GM18868 (cell line): ENCODE data around the gene PRKD1.
A peak's percentile ranks its signal among the peaks of the same experiment; 100 is the strongest.
"Not testable (repeated sequence)": the region's sequence is repeated elsewhere in the genome, so short reads cannot be mapped to it uniquely, and the experiment has no call there.

Experiments used
- ATAC-seq: cut with Tn5 transposase; IDR thresholded peaks from one replicate; pipeline ENCODE4 v1.9.1; 2021; ENCODE audit warnings: mild to moderate bottlenecking, moderate library complexity; ENCODE audit not compliant: unreplicated experiment

Gene PRKD1

DNA sequence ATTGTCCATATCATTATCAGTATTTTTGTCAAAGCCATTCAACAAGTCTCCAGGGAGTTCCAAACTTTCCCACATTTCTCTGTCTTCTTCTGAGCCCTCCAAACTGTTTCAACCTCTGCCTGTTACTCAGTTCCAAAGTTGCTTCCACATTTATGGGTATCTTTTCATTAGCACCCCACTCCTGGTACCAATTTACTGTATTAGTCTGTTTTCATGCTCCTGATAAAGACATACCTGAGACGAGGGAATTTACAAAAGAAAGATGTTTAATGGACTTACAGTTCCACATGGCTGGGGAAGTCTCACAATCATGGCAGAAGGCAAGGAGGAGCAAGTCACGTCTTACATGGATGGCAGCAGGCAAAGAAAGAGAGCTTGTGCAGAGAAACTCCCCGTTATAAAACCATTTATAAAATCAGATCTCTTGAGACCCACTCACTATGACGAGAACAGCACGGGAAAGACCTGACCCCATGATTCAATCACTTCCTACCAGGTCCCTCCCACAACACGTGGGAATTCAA lies 87.2 kb downstream of the PRKD1 start:
- ATAC-seq: not testable (repeated sequence)

DNA sequence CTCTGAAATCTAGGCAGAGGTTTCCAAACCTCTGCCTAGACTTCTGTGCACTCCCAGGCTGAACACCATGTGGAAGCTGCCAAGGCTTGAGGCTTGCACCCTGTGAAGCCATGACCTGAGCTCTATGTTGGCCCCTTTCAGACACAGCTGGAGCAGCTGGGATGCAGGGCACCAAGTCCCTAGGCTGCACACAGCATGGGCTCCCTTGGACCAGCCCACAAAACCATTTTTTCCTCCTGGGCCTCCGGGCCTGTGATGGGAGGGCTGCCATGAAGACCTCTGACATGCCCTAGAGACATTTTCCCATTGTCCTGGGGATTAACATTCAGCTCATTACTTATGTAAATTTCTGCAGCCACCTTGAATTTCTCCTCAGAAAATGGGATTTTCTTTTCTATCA lies 88.0 kb downstream of the PRKD1 start:
- not testable (repeated sequence) for ATAC-seq

GRCh38 chr14:29838752-29839151 lies 88.9 kb downstream of the PRKD1 start:
- no peak for ATAC-seq

DNA sequence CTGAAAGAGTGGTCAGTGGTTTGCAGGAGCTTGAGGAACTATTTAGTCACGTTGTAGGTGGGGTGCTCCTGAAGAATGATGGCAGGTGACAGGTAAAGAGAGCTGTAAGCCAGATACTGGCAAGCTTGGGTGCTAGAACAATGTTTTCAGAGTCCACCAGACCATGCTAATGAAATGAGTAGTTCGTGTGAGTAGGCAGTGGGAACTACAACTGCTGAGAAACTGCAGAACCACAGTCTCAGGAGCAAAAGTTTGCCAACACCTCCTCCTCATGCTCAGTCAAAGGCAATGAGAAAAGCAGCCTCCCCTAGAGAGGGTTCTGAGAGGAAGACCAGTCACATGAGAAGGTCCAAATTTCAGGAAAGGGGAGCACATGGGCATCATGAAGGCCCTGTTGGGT lies 91.3 kb downstream of the PRKD1 start:
- peak; percentile 53 for ATAC-seq

GRCh38 chr14:29832042-29832441 lies 95.6 kb downstream of the PRKD1 start:
- no peak for ATAC-seq

- ATAC-seq: no peak
These were observed 97.8 kb downstream of the PRKD1 start for GRCh38 chr14:29829851-29830250.

DNA sequence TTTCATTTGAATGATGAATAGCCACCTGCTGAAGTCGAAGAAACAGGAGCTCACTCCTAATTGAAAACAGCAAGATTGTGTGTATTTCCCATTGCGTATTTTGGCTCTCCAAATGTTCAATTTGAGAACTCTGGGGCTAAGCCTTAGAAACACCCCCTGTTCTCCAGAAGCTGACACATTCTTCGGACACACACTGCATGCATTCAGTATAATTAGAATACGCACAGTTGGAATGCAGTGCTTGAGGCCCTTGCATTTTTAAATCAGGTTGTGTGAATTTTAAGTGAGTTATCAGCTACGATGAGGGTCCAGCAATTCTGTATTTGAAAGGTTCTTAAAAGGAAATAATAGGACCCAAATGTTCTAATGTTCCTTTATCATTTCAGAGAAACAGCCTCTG lies 103.8 kb downstream of the PRKD1 start:
- ATAC-seq: no peak

- ATAC-seq: no peak
These were observed 105.3 kb downstream of the PRKD1 start for GRCh38 chr14:29822430-29822709.

- no peak for ATAC-seq
These were observed 105.8 kb downstream of the PRKD1 start for GRCh38 chr14:29821661-29822429.

DNA sequence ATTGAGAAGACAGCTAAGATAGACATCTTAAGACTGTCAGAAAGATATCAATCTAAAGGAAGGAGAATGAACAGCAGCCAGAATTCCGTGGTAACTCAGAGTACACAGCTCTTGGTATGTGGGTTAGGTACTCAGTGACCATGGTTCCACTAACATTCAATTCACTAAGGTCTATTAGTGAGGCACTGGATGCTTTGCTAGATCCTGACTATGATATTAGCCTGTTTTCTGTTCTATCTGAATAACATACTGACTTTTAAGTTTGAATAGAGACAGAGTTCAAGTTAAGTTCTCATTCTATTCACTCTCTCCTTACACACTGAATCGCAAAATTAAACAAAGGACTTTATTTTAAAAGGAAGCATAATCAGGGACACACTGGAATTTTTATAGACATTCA lies 106.4 kb downstream of the PRKD1 start:
- no peak for ATAC-seq

DNA sequence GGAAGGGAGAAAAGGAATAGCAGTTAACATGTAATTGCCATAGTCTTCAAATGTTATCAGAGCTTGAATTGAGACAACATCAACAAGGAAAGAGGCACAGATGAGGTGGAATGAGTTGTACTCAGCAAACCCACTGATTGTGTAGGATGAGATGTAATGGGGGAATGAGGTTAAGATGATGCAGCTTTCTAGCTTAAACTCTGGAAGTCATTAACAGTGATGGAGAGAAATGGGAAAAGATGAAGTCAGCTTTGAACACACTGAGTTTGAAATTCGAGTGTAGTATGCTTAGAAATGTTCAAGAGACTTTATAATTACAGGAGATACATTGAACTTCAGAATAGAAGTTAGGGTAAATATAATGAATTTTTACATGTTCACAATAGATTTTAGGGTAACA lies 106.9 kb downstream of the PRKD1 start:
- ATAC-seq: no peak

- no peak for ATAC-seq
These were observed 109.8 kb downstream of the PRKD1 start for GRCh38 chr14:29817767-29818405.

DNA sequence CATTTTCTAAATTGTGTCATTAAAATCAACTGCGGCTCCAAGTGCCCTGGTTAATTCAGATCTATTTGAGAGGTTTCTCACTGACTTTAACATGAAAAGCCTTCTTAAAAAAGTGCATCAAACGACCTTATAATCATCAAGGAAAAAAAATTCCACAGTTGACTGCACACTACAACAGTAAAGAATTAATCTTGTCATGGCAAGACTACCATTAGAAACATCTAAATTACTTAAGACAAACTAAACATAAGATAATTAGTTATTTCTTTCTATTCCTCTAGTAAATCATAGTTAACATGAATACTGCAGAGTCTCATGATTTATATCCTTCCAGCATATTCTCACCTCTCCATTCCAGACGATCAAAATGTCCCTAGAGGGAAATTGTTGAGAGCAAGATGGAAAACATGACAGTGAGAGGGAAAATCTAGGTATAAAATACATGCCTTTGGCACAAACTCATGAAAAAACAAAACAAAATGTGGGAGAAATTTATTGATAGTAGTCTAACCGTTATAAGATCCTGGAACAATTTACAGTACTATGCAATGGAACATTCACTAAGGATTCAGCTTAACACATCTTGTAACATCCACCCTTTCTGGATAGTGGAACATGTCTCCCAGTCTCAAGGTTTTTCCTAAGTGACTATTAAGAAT lies 112.5 kb downstream of the PRKD1 start:
- ATAC-seq: no peak

- ATAC-seq: no peak
These were observed 113.3 kb downstream of the PRKD1 start for GRCh38 chr14:29814156-29815015.

- no peak for ATAC-seq
These were observed 117.0 kb downstream of the PRKD1 start for GRCh38 chr14:29810682-29811081.

DNA sequence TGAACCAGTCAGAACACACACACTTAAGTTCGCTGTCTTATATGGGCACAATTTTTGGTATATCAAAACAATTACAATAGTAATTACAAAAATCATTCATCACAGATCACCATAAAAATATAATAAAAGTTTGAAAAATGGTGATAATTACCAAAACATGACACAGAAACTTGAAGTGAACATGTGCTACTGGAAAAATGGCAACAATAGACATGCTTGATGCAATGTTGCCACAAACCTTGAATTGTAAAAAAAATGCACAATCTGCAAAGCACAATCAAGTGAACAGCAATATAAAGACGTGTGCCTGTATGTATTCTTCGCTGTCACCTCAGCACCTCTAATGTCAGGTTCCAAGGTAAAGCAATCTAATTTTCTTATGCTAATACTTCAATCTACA lies 117.6 kb downstream of the PRKD1 start:
- ATAC-seq: no peak

- ATAC-seq: no peak
These were observed 121.5 kb downstream of the PRKD1 start for GRCh38 chr14:29806124-29806517.

GRCh38 chr14:29805415-29806123 lies 122.1 kb downstream of the PRKD1 start:
- no peak for ATAC-seq

DNA sequence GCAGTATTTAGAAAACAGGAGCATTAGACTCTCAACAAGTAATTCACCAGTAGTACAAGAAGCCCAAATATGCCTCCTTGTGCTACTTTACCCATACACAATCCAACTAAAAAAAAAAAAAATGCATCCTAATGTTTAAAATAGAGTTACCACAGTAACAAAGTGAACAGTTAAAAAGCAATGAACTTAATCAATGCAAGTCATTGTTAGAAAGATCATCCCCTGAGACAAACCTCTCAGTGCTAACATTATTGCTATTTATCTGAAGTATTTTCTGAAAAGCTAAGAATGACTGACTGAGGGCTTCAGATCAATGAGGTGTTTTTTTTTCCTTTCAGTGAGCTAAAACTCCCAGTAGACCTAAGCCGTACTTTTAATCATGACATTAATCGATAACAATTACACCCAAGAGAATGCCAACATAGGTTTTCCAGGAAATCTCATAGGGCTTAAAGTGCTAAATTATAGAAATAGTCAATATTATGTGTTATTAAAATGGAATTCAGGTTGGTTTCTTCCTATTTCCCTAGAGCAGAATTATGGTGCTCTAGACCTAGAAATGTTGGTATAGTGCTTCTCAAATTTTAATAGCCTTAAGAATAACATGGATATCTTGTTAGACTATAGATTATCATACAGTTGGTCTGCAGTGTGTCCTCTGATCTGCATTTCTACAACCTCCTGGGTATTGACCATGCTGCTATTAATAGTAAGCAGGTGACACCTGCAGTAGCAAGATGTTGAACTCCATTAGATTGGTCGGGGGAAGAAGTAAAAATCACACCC lies 123.0 kb downstream of the PRKD1 start:
- ATAC-seq: no peak

- no peak for ATAC-seq
These were observed 124.6 kb downstream of the PRKD1 start for GRCh38 chr14:29803045-29803444.
